ENCODE data around the gene NARF.
A peak's percentile ranks its signal among the peaks of the same experiment; 100 is the strongest.

DNA sequence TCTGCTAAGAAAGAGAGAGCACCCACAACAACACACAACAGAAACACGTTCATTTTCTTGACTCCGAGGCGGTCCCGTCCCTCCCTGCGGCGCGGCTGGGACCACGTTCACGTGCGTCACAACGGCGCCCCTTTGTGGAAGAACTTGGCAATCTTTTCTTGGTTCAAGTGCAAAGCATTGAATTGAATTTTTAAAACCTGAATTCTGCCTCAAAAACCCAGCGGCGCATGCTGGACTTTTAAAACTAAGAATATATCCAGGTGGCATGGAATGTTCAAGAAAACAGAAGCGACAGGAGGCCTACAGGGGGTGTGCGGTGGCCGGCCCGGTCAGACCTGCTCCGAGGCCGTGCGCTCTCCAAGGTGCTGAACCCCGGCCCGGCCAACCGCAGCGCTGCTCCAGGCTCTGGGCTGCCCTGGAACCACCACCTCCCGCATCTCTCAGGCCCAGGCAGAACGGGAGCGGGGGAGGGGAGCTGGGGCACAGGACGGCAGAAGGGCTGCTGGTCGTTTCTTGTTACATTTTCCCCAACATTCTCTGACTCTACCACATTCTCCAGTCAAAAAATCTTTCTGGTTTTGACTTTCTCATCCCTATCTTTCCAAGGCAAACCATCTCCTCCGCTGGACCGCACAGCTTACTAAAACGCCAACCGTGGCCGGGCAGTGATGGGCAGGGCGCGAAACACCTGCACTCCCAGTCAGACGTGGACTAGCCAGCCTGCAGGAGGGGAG is 43.8 kb upstream of the NARF start:
- TF ChIP-seq POLR2A (IDR thresholded peaks at IDR 0.05) = no peak
- TF ChIP-seq, protein P1, sequence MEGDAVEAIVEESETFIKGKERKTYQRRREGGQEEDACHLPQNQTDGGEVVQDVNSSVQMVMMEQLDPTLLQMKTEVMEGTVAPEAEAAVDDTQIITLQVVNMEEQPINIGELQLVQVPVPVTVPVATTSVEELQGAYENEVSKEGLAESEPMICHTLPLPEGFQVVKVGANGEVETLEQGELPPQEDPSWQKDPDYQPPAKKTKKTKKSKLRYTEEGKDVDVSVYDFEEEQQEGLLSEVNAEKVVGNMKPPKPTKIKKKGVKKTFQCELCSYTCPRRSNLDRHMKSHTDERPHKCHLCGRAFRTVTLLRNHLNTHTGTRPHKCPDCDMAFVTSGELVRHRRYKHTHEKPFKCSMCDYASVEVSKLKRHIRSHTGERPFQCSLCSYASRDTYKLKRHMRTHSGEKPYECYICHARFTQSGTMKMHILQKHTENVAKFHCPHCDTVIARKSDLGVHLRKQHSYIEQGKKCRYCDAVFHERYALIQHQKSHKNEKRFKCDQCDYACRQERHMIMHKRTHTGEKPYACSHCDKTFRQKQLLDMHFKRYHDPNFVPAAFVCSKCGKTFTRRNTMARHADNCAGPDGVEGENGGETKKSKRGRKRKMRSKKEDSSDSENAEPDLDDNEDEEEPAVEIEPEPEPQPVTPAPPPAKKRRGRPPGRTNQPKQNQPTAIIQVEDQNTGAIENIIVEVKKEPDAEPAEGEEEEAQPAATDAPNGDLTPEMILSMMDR (IDR thresholded peaks at IDR 0.05) = peak in 5 of 6 experiments; percentile 48 to 69 (median 63)

Measured in esophagus squamous epithelium (tissue), 4 donors.